GM12801 (cell line): ENCODE measurements around the gene CDHR5.

ENCODE experiments used
- CTCF ChIP-seq: IDR thresholded peaks from one replicate; pipeline ENCODE4 v1.5.1; 2011; ENCODE audit warnings: control low read depth; ENCODE audit not compliant: insufficient read length; ENCODE audit errors: extremely low read depth

CDHR5 gene

GRCh38 chr11:592501-592900 lies 32.3 kb downstream of the CDHR5 start:
- no peak for TF ChIP-seq CTCF

GRCh38 chr11:590997-591396 lies 33.8 kb downstream of the CDHR5 start:
- TF ChIP-seq CTCF = no peak

GRCh38 chr11:589798-590197 lies 35.0 kb downstream of the CDHR5 start:
- TF ChIP-seq CTCF = no peak

- no peak for TF ChIP-seq CTCF
Measured at GRCh38 chr11:587978-588380, 36.8 kb downstream of the CDHR5 start.

- no peak for TF ChIP-seq CTCF
Measured at GRCh38 chr11:587546-587945, 37.2 kb downstream of the CDHR5 start.

- no peak for TF ChIP-seq CTCF
Measured at GRCh38 chr11:586376-587316, 38.1 kb downstream of the CDHR5 start.

GRCh38 chr11:584287-584686 lies 40.5 kb downstream of the CDHR5 start:
- no peak for TF ChIP-seq CTCF
